Transverse colon (tissue), 4 donors: ENCODE measurements around the gene SNRPA.

ENCODE experiments used
- CTCF ChIP-seq, 5 experiments: fragments of 200-600 bp in 3 of 5; fragments of 450-650 bp in 2 of 5; sonication (generic) in 3 of 5; IDR thresholded peaks; 1 replicate in 2 of 5; 2 replicates in 3 of 5; pipeline ENCODE4 v1.5.1; 2016 to 2017; ENCODE audit warnings: antibody characterized with exemption in 5 of 5, inconsistent platforms in 3 of 5, mild to moderate bottlenecking in 2 of 5, moderate library complexity in 1 of 5
- EP300 ChIP-seq: sonication (generic); formaldehyde crosslinking; IDR thresholded peaks from one replicate; pipeline ENCODE4 v1.6.1; 2017; ENCODE audit warnings: antibody characterized with exemption, low read depth
- POLR2A ChIP-seq: fragments of 450-650 bp; IDR thresholded peaks from one replicate; pipeline ENCODE4 v1.6.1; 2016; ENCODE audit warnings: antibody characterized with exemption, mild to moderate bottlenecking, moderate library complexity
- POLR2AphosphoS5 ChIP-seq, 3 donors: sonication (generic); formaldehyde crosslinking; IDR thresholded peaks; one replicate each; pipeline ENCODE4 v1.6.1; 2016; ENCODE audit warnings: antibody characterized with exemption in 3 of 3

- no peak for TF ChIP-seq EP300
- no peak for TF ChIP-seq CTCF (IDR thresholded peaks at IDR 0.05)
- TF ChIP-seq POLR2A: no peak
- no peak for TF ChIP-seq POLR2AphosphoS5 (IDR thresholded peaks at IDR 0.05)
These were observed 47.8 kb upstream of the SNRPA start for GRCh38 chr19:40703029-40703755.
